K562 (cell line): ENCODE results near the gene SHISA5.

ENCODE experiments used
- EP300 ChIP-seq: IDR thresholded peaks from 2 replicates; pipeline ENCODE4 v1.6.1; 2012; ENCODE audit warnings: low read length, improper control_type of control experiment
- EZH2 ChIP-seq: IDR thresholded peaks from 2 replicates; pipeline ENCODE4 v1.6.1; 2012; ENCODE audit warnings: low read depth, mild to moderate bottlenecking, inconsistent platforms, low read length, borderline replicate concordance
- MTA3 ChIP-seq: fragments of 450-650 bp; formaldehyde crosslinking; IDR thresholded peaks from 2 replicates; pipeline ENCODE4 v1.6.1; 2017; ENCODE audit warnings: mild to moderate bottlenecking, borderline replicate concordance
- POLR2AphosphoS5 ChIP-seq: IDR thresholded peaks from 2 replicates; pipeline ENCODE4 v1.6.1; 2011; ENCODE audit warnings: mild to moderate bottlenecking, low read depth, low read length, moderate library complexity; ENCODE audit not compliant: control insufficient read depth, insufficient read depth
- ZNF695 ChIP-seq: fragments of 450-650 bp; formaldehyde crosslinking; IDR thresholded peaks from 2 replicates; pipeline ENCODE4 v1.4.0; 2020; ENCODE audit warnings: mild to moderate bottlenecking, moderate library complexity
- TF ChIP-seq, protein P1 (sequence below), 3 experiments: IDR thresholded peaks in 2 of 3; conservative IDR thresholded peaks in 1 of 3; 2 replicates each; pipeline ENCODE4 v1.5.1; 2011 to 2012; ENCODE audit warnings: low read length in 3 of 3, mild to moderate bottlenecking in 3 of 3, control low read depth in 2 of 3, improper control_type of control experiment in 1 of 3, inconsistent platforms in 1 of 3, low read depth in 1 of 3, mixed read lengths in 1 of 3, moderate library complexity in 1 of 3; ENCODE audit not compliant: insufficient read depth in 2 of 3
- TF ChIP-seq, protein P2 (sequence below): sonication (generic); formaldehyde crosslinking; IDR thresholded peaks from 2 replicates; pipeline ENCODE4 v1.9.0; 2022; ENCODE audit warnings: mild to moderate bottlenecking, missing genetic modification reagents

DNA sequence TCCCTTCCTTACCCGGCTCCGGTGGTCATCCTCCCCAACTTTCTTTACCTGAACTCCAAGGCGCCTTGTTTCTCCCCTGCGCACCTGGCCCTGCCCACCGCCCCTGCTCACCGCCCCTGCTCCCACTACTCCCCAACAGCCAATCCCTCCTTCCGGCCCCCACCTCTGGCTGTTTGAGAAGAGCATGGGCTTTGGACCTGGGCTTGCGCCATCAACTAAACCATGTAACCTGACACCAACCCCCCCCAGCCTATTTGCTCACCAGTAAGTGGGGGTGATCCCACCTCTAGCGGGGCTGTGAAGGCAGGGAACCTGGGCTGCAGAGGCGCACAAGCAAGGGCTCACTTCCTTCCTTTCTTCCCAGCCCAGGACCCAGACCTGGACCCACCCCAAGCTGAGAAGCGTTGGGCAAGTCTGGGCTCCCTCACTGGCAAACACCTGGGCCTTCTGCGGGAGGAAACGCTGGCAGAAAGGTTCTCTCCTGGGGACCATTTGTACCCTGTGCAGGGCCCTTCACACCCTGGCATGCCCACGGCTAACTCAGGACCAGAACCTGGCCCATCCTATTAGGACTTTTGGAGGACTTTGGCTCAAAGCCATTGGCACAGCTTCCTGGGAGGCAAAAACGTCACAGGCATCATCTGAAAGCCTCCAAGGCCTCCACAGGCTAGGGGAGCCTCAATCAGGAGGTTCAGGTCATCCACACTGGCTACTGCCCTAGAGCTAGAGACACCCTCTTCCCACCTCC, 73.8 kb downstream of the SHISA5 start, which contains the start of gene PLXNB1:
- TF ChIP-seq, protein P1, sequence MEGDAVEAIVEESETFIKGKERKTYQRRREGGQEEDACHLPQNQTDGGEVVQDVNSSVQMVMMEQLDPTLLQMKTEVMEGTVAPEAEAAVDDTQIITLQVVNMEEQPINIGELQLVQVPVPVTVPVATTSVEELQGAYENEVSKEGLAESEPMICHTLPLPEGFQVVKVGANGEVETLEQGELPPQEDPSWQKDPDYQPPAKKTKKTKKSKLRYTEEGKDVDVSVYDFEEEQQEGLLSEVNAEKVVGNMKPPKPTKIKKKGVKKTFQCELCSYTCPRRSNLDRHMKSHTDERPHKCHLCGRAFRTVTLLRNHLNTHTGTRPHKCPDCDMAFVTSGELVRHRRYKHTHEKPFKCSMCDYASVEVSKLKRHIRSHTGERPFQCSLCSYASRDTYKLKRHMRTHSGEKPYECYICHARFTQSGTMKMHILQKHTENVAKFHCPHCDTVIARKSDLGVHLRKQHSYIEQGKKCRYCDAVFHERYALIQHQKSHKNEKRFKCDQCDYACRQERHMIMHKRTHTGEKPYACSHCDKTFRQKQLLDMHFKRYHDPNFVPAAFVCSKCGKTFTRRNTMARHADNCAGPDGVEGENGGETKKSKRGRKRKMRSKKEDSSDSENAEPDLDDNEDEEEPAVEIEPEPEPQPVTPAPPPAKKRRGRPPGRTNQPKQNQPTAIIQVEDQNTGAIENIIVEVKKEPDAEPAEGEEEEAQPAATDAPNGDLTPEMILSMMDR (IDR thresholded peaks at IDR 0.05 in 2 of 3, conservative IDR thresholded peaks at IDR 0.05 in 1 of 3; ENCODE audit: insufficient read depth in 2 of 3, low read depth in 1 of 3, low read length in 3 of 3), result no peak
- TF ChIP-seq ZNF695 (CRISPR knock-in tag) (no peak), MTA3 (no peak), EZH2 (no peak), POLR2AphosphoS5 (no peak), EP300 (no peak)
- TF ChIP-seq, protein P2, sequence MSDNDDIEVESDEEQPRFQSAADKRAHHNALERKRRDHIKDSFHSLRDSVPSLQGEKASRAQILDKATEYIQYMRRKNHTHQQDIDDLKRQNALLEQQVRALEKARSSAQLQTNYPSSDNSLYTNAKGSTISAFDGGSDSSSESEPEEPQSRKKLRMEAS (CRISPR knock-in tag), result no peak
